SK-N-SH treated with all-trans-retinoic acid at 6 μM for 48 hours (cell line): ENCODE data around the gene LHFPL2.

Source experiments
- ATAC-seq: fragments of 200-7000 bp; cut with Tn5 transposase; 3 replicates; pipeline ENCODE4 v1.9.1; 2020; ENCODE audit warnings: mild to moderate bottlenecking, moderate library complexity
- ARNTL ChIP-seq: fragments of 450-650 bp; formaldehyde crosslinking; IDR thresholded peaks from 2 replicates; pipeline ENCODE4 v1.5.0; 2020; ENCODE audit warnings: low read depth, mild to moderate bottlenecking, moderate library complexity, borderline replicate concordance
- CREB5 ChIP-seq: fragments of 250-450 bp; sonication (Bioruptor Pico); IDR thresholded peaks from 2 replicates; pipeline ENCODE4 v1.5.1; 2020; ENCODE audit warnings: low read depth, mild to moderate bottlenecking, moderate library complexity
- CSDC2 ChIP-seq: fragments of 250-450 bp; sonication (Bioruptor Pico); IDR thresholded peaks from 2 replicates; pipeline ENCODE4 v1.5.0; 2020; ENCODE audit warnings: mild to moderate bottlenecking, moderate library complexity
- CSRNP3 ChIP-seq: fragments of 250-450 bp; sonication (Bioruptor Pico); IDR thresholded peaks from 2 replicates; pipeline ENCODE4 v1.5.1; 2021; ENCODE audit warnings: mild to moderate bottlenecking, moderate library complexity
- GLIS3 ChIP-seq: fragments of 250-450 bp; sonication (Bioruptor Pico); IDR thresholded peaks from 2 replicates; pipeline ENCODE4 v1.5.0; 2020; ENCODE audit warnings: mild to moderate bottlenecking, moderate library complexity
- OSR1 ChIP-seq: fragments of 250-450 bp; sonication (Bioruptor Pico); IDR thresholded peaks from 2 replicates; pipeline ENCODE4 v1.8.0; 2022; ENCODE audit warnings: moderate library complexity, mild to moderate bottlenecking, inconsistent platforms
- PATZ1 ChIP-seq: fragments of 250-450 bp; sonication (Bioruptor Pico); IDR thresholded peaks from 2 replicates; pipeline ENCODE4 v1.8.0; 2020; ENCODE audit warnings: mild to moderate bottlenecking, moderate library complexity, borderline replicate concordance
- POU6F1 ChIP-seq: fragments of 250-450 bp; sonication (Bioruptor Pico); IDR thresholded peaks from 2 replicates; pipeline ENCODE4 v1.8.0; 2021; ENCODE audit warnings: low read depth, mild to moderate bottlenecking, moderate library complexity, borderline replicate concordance
- PPARA ChIP-seq: fragments of 250-450 bp; sonication (Bioruptor Pico); IDR thresholded peaks from 2 replicates; pipeline ENCODE4 v1.5.0; 2020; ENCODE audit warnings: mild to moderate bottlenecking, borderline replicate concordance
- RARB ChIP-seq: fragments of 250-450 bp; sonication (Bioruptor Pico); IDR thresholded peaks from 2 replicates; pipeline ENCODE4 v1.8.0; 2021; ENCODE audit warnings: mild to moderate bottlenecking, moderate library complexity
- TSHZ2 ChIP-seq: fragments of 250-450 bp; sonication (Bioruptor Pico); IDR thresholded peaks from 2 replicates; pipeline ENCODE4 v1.5.0; 2020; ENCODE audit warnings: mild to moderate bottlenecking, moderate library complexity
- ZC3H10 ChIP-seq: fragments of 250-450 bp; sonication (Bioruptor Pico); IDR thresholded peaks from 2 replicates; pipeline ENCODE4 v1.5.1; 2021; ENCODE audit warnings: mild to moderate bottlenecking, moderate library complexity
- ZFP3 ChIP-seq: fragments of 250-450 bp; sonication (Bioruptor Pico); IDR thresholded peaks from 2 replicates; pipeline ENCODE4 v1.5.0; 2020; ENCODE audit warnings: mild to moderate bottlenecking, moderate library complexity
- ZFP30 ChIP-seq: fragments of 450-650 bp; formaldehyde crosslinking; IDR thresholded peaks from 2 replicates; pipeline ENCODE4 v1.5.0; 2022; ENCODE audit warnings: mild to moderate bottlenecking, moderate library complexity
- ZNF565 ChIP-seq: fragments of 450-650 bp; formaldehyde crosslinking; conservative IDR thresholded peaks from 2 replicates; pipeline ENCODE4 v1.5.0; 2020; ENCODE audit warnings: low read depth, mild to moderate bottlenecking, moderate library complexity
- ZNF70 ChIP-seq: fragments of 450-650 bp; formaldehyde crosslinking; IDR thresholded peaks from 2 replicates; pipeline ENCODE4 v1.5.0; 2020; ENCODE audit warnings: mild to moderate bottlenecking, moderate library complexity
- ZNF8 ChIP-seq: fragments of 450-650 bp; formaldehyde crosslinking; IDR thresholded peaks from 2 replicates; pipeline ENCODE4 v1.5.0; 2020; ENCODE audit warnings: mild to moderate bottlenecking, moderate library complexity

The LHFPL2 gene

GRCh38 chr5:78570646-78571045 lies 77.9 kb downstream of the LHFPL2 start:
- ATAC-seq = no peak

GRCh38 chr5:78569441-78569840 lies 79.1 kb downstream of the LHFPL2 start:
- ATAC-seq = peak; percentile 88
- TF ChIP-seq CSDC2 (CRISPR knock-in tag) (no peak), POU6F1 (CRISPR knock-in tag) (no peak), ZNF565 (CRISPR knock-in tag) (no peak), ZC3H10 (CRISPR knock-in tag) (no peak), TSHZ2 (CRISPR knock-in tag) (no peak), ARNTL (CRISPR knock-in tag) (no peak), RARB (CRISPR knock-in tag) (no peak), GLIS3 (no peak), PATZ1 (no peak), ZNF70 (CRISPR knock-in tag) (no peak), ZNF8 (CRISPR knock-in tag) (no peak), OSR1 (CRISPR knock-in tag) (no peak), ZFP3 (no peak), ZFP30 (CRISPR knock-in tag) (no peak), CSRNP3 (CRISPR knock-in tag) (no peak)
- TF ChIP-seq, all 23 proteins: peak for 0

More at GRCh38 chr5:78570646-78571045, 77.9 kb downstream of the LHFPL2 start:
- TF ChIP-seq RARB (CRISPR knock-in tag) = no peak
- no peak for TF ChIP-seq PPARA (CRISPR knock-in tag)
- no peak for TF ChIP-seq GLIS3
- no peak for TF ChIP-seq ZNF8 (CRISPR knock-in tag)

GRCh38 chr5:78568676-78569075 lies 79.9 kb downstream of the LHFPL2 start:
- TF ChIP-seq PPARA (CRISPR knock-in tag) (no peak), POU6F1 (CRISPR knock-in tag) (no peak), CREB5 (CRISPR knock-in tag) (no peak), GLIS3 (no peak), TSHZ2 (CRISPR knock-in tag) (no peak)
- ATAC-seq = no peak
